GM15510 (cell line): Measurements from ENCODE around the gene RS1.
A peak's percentile ranks its signal among the peaks of the same experiment; 100 is the strongest.

Experiments used
- POLR2A ChIP-seq: IDR thresholded peaks from 3 replicates; pipeline ENCODE4 v1.6.1; 2011; ENCODE audit warnings: borderline replicate concordance; ENCODE audit not compliant: insufficient read length; ENCODE audit errors: extremely low read depth

Gene RS1

DNA sequence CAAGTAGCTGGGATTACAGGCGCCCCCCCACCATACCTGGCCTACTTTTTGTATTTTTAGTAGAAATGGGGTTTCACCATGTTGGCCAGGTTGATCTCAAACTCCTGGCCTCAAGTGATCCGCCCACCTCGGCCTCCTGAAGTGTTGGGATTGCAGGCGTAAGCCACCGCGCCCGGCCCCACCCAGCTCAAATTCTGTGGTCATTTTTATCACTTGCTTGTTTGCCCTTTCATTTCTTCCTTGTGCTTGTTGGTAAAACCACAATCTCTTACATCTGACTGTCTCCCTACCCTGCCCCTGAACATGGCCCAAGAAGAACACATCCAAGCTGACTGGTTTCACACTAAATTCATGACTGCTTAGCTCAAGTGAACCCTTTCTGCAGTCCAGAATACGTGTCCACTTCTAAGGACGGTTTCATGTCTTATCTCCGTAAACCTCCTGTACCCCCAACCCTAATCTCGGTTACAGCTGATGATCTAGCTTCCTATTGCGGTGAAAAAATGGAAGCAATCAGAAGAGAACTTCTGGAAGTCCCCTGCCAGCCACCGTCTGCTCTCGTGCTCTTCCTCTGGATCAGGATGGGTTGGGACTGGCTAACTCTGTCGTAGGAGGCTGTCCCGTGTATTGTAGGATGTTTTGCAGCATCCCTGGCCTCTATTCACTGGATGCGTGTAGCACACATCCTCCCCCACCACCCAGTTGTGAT, 5.4 kb upstream of the RS1 start:
- no peak for TF ChIP-seq POLR2A

DNA sequence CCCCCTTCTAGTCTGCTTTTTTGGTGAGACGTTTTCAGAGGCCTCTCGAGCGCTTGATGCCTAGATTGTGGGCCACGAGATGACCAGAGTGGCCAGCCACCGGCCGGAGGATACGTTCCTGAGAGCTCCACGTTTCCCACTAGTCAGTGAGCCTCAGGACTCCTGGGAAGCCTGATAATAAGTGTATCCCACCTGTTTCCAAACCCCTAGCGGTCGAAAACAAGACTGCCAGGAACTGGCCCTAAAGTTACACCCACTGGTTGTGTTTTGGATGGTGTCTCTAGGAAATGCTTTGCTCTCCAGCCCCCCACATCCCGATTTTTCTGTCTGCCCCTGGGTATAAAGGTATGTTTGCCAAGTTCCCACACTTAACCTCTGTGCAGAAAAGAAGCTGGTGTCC, 4.6 kb upstream of the RS1 start:
- TF ChIP-seq POLR2A, result no peak

DNA sequence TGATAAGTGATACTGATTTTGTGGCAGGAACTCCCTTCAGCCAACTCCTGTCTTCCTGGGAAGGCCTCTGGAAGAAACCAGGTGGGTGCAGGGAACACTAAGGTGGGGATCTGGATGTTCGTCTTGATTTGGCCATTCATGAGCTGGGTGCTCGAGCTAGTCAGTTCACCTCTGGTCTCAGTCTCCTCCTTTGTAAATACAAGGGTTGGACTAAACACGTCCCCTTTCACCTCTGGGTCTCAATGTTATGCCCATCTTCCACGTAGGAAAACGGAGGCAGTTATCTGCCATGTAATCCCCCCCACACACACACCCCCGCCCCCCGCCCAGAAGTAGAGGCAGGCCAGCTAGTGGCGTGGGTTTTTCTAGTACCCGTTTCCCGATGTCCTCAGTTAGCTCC, 4.1 kb upstream of the RS1 start:
- TF ChIP-seq POLR2A, result no peak

DNA sequence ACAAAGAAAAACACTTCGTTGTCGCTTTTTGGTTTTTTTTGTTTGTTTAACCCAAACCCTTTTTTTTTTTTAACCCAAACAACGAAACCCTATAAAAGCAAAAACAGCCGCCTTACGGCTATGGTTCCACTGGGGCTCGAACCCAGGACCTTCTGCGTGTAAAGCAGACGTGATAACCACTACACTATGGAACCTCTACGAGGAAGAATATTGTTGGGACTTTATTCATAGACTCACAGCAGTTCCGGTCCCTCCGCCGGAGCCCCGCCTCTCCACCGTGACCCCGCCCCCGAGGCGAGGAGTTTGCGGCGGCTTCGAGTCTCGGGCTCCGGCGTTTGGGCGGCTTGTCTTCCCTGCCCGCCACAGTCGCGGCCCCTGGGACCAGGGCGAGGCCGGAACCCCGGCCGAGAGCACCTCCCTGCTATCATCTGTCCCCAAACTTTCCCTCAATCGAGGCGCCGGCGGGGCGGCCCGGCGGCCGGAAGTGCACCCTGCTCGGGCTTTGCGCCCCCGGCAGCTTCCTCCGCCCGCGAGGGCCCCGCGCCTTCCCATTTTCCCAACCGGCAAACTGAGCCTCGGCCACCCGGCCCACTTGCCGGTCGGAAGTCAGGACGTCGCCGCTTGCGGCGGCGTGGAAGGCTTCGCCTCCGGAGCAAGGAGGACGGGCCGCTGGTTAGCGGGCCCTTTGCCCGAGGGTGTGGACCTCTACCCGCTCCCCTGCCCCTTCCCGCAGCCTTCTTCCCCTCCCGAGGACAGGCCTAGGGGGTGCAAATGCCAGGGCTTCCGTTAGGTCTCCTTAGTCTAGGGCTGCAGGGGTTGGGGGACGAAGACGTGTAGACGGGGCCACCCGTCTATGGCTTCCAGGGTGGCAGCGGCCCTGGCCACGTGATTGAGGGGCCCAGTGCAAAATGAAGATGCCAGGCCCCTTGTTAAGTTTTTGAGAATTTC, 3.2 kb upstream of the RS1 start:
- TF ChIP-seq POLR2A, result peak; percentile 50

DNA sequence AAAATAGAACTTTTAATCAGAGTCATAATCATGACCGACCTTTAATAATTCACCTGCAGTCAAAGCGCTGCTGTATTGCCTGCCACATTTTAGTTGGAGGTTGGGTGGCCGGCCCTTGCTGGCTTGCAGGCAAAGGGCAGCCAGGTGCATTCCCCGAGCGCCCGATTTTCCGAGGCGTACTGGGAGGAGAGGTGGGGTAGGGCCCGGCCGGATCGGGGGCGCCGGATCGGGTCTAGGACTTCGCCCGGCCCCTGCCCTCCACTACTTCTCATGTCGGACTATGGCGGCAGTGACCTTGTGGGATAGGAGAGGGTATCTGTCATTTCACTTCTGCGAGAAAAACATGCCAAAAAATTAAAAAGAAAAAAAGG, 2.5 kb upstream of the RS1 start:
- TF ChIP-seq POLR2A, result no peak

DNA sequence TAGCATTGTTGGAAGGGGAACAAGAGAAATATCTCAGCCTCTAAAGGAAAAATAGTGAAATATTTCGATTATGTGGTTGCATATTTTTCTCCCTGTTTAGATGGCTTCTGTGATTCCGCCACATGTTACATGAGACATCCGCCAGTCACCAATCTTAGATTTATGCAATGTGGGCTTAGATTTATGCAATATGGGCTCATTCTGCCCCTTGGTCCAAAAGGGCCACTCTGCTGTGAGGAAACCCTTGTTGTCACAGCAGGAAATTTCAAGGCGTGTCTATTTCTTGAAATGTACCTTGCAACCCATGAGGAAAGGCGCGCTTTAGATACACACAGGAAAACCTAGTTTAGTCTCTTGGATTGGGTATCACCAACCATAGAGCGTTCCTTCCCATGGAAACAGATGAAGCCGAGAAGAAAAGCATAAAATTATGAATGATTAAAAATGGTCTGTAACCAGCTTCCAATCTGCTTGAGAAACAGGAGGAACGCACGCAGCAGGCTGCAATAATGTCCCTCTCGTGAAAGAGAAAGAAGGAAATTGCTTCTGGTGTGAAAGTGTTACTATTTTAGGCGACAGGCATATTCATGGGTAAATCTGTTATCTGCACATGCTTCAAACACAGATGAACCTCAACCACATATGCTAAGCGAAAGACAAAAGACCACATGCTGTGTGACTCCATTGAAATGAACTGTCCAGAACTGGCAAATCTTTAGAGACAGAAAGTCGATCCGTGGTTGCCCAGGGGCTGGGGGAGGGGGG, 3.7 kb downstream of the RS1 start:
- TF ChIP-seq POLR2A, result no peak

DNA sequence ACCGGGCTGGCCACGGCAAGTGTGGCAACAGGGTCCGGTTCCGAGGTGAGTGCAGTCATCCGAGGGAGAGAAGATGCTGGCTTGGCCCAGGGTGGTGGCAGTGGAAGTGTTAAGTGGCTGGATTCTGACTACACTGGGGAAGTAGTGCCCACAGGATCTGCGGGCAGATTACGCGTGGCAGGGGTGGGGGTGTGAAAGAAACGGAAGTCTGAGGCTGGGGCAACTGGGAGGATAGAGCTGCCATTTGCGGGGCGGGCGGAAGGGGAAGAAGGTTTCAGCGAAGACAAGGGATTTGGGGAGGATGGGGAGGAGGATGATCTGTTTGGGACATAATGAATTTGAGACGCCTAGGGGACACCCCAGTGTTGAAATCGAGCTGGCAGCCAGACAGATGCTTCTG, 5.3 kb downstream of the RS1 start:
- no peak for TF ChIP-seq POLR2A

DNA sequence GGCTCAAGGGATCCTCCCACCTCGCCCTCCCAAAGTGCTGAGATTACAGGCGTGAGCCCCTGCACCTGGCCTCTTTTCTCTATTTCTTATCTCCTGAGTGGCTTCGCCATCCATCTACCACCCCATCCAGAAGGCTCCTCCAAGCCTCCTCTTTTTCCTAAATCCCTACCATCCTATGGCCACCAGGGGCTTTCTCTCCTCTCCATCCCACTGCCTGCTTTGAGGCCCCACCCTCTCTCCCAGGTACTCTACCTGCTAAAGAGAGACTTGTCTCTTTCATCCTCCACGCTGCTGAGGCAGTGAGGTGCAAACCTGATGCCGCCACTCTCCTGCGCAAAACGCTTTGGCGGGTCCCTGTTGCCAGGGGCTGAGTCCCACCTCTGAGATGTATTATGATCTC, 7.0 kb downstream of the RS1 start:
- no peak for TF ChIP-seq POLR2A

DNA sequence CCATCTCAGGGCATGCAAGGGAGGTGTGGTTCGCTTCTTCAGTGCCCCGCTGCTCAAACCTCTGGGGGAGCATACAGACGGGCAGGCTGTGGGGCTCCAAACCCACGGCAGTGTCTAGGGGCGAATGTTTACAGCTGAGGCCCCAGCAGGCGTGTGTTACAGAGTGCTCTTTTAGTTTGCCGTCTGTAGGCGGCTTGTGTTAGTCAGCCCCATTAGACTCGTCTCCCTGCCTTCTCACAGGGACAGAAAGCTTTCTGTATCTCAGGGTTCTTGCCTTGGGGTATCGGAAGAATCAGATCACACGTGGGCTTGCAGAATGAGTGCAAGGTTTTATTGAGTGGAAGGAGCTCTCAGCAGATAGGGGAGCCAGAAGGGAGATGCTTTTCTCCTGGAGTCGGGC, 10.6 kb downstream of the RS1 start:
- TF ChIP-seq POLR2A, result no peak

DNA sequence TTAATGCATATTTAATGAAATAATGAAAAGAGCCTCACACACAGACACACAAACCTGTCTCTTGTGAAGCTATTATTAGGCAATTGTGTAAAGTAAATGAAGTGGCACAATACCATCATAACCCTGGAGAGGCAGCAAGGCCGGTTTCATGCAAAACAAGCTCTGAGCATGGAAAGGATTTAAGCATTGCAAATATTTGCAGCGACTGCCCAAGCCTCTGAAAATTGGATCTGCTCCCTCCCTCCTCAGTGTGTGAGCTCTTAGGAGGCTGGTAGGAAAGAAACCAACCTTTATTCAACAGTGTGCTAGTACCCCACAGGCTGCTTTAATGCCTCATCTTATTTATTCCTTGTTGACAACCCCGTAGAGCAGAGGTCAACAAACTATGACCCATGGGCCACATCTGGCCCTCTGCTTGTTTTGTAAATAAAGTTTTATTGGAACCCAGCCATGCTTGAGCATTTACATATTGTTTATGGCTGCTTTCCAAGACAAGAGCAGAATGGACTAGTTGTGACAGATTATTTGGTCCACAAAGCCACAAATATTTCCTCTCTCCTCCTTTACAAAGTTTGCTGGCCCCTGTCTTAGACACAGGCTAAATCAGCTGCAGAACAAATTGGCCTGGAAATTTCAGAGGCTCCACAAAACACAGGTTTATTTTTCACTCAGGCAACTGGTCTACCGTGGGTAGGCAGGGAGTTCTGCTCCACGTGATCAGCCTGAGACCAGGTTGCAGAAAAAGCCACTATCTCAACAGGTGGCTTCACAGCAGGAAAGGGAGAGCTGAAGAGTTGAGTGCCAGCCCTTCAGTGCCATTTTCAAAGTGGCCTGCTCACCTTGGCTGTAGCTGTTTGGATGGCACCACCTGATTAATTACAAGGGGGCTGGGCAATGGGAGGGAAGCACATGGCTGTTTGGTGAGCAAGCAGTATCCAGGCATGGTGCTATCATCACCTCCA, 16.8 kb downstream of the RS1 start:
- TF ChIP-seq POLR2A, result no peak

DNA sequence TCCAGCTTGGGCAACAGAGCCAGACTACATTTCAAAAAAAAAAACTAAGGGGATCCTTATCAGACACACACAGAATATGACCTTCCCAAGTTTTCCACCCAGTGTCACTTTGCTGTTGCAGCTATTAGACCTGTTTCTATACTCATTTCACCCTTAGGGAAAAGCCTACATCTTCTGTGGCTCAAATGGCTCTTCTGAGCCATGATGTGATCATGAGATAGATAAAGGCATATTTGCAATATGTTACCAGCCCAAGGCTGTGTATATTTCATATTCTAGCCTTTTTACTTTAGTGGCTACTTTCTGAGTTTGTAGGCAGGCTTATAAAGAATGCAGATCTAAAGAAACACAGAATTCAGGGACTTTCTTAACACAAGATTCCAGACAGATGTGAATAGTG, 19.3 kb downstream of the RS1 start:
- TF ChIP-seq POLR2A, result no peak

DNA sequence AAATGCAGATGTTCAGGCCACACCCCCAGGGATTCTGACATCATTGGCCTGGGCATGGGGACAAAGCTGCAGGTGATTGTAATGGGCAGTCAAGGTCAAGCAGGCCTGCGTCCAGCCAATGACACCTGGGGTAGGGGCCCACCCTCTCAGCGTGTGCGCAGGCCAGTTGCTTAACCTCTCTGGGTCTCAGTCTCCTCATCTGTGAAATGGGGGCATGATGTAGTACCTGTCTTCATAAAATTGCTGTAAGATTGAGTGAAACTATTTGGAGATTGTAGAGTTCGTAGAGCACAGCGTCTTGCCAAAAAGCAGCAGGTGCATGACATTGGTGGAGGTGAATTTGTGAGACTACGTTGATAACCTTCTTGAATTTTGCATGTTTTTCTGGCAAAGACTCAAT, 21.2 kb downstream of the RS1 start:
- no peak for TF ChIP-seq POLR2A

DNA sequence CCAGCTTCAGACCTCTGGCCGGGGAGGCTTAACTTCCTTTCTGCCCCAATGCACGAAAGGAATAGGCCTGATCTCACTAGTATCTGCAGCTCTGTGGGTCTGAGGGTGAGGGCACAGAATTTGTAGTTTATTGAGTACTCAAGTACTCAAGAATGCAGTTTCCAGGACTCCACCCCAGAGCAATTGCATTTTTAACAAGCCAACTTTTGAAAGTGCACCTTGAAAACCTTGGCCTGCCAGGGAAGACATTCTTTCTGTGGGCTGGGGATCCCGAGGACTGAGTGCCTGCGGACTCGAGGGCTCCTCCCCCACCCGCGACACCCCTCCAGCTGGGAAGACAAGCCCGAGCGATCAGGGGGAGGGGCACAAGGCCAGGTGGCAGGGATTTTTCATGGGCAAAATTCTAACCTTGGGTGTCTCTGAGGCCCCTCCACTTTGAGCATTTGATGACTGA, 22.4 kb downstream of the RS1 start:
- TF ChIP-seq POLR2A, result no peak

DNA sequence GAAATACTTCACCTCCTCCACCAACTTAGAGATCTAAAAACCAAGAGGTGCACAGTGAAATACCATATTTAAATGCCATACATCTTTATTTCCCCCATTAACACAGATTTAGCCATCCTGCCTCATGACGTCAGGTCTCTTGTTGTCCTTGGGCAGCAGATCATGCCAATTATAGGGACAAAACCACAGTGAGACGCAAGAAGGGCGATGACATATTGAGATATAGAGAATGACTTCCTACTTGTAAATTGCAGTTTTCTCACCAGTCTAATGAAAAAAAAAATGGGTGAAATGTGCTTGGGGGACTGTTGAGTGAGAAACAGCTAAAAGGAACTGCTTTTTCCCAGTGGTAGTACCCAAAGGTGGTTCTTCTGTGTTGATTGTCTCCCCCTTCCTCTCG, 24.3 kb downstream of the RS1 start:
- no peak for TF ChIP-seq POLR2A
